Camera-type eye (tissue), 1 donor: ENCODE results near the gene IGFBP1. TPM values are rescaled to one million over a fixed set of nuclear protein-coding genes. Genes with fewer than 3 reads are reported as not detected.

Experiments used
- total RNA-seq: library from RNA; depleted of rRNA; stranded (reverse); fragments of >200 nt; gene quantifications from one replicate; pipeline ENCODE4 v1.2.3, GENCODE V29; 2014

IGFBP1 gene
- total RNA-seq: not detected

GRCh38 chr7:45888185-45888992 is at the start of gene IGFBP1:
IGFBP1 (plus strand) TSS chr7:45888488; CDS start chr7:45888653, 165 bp downstream.

GRCh38 chr7:45873035-45873354 is 15.3 kb upstream of the IGFBP1 start, which contains the start of gene CCDC201:
CCDC201 (minus strand) TSS chr7:45873082; CDS start chr7:45873007, 75 bp downstream.

GRCh38 chr7:45920502-45921380 is 32.5 kb downstream of the IGFBP1 start, which contains the start of gene IGFBP3:
IGFBP3 (minus strand) TSS chr7:45921272; CDS start chr7:45921140, 132 bp downstream.

Other genes with a start within 250 kb of the IGFBP1 start
- not detected for gene CCDC201, start 15.4 kb upstream of the IGFBP1 start, total RNA-seq
- 105 TPM for gene IGFBP3, start 32.8 kb downstream of the IGFBP1 start, total RNA-seq